Measurements from ENCODE around the gene PHF21B. TPM values are rescaled to one million over a fixed set of nuclear protein-coding genes. Genes with fewer than 3 reads are reported as not detected.

The PHF21B gene
- total RNA-seq, 5 donors from 2014 or later (not counting 1 experiment from before 2014, with no cell fraction given), result 0.15 to 0.36 TPM; not detected in 3

DNA sequence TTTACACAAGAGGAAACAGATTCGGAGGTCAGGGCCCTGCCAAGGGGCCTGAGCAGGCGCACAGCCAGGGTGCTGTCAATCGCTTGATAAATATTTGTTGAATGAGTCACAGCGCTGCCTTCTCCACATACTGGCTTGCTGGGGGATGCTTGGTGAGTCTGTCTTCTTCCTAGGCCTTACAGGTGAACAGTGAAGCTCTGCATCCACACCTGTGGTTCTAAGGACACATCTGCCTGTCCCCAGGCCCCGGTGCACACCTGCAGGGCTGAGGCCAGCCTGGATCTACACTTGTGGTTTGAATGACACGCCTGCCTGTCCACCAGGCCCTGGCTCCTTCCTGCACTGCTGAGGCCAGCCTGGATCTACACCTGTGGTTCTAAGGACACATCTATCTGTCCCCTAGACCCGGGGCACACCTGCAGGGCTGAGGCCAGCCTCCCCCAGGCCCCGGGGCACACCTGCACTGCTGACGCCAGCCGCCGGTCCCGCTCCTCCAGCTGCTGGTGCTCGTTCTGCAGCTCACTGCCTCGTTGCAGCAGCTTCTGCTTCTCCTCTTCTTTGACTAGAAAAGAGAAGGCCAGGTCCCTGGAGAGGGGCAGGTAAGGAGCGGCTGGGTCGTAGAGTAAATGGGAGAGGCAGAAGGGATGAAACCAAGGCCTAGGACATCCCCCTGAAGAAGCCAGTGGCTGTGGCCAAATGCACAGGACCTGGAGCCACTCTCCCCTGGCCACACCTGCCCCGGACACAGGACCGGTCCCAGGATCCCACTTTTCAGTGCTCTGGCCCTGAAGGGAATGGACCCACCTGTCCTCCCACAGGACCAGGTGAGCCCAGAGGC, 124.6 kb downstream of the PHF21B start:
- no peaks in the 10 kb centered on the region for H3K4me1 ChIP-seq (ENCODE audit: control insufficient read depth in 1 of 2, extremely low read depth in 1 of 2, insufficient read depth in 2 of 2, low read length in 2 of 2)
- POLR2A ChIA-PET, result no interaction called here

DNA sequence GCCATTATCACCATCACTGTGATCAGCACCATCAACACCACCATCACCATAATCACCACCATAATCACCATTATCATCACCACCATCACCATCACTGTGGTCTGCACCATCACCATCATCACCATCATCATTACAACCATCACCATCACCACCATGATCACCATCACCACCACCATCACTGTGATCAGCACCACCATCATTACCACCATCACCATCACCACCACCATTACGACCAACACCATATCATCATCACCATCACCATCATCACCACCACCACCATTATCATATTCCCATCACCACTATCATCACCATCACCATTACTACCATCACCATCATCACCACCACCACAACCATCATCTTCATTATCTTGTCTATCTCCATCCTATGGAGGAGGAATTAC, 125.2 kb downstream of the PHF21B start:
- Histone ChIP-seq H3K36me3 (ENCODE audit: control insufficient read depth in 2 of 2, extremely low read depth in 1 of 2, insufficient read depth in 1 of 2, low read length in 1 of 2) (no peaks in the 10 kb centered on the region), H3K4me3 (ENCODE audit: control insufficient read depth in 1 of 2, extremely low read depth in 1 of 2, low read length in 1 of 2) (no peak overlapping the region), H3K9me3 (no peaks in the 10 kb centered on the region), H3K27ac (ENCODE audit: low read length) (no peak overlapping the region), H3K4me1 (ENCODE audit: control insufficient read depth in 1 of 2, extremely low read depth in 1 of 2, insufficient read depth in 2 of 2, low read length in 2 of 2) (no peaks in the 10 kb centered on the region), H3K27me3 (replicated peaks in 1 of 2; ENCODE audit: control insufficient read depth in 2 of 2, extremely low read depth in 1 of 2, insufficient read depth in 2 of 2, low read length in 1 of 2) (peaks cover 0 to 10% of the 10 kb centered on the region in 2 experiments)
- H3K9me3 Mint-ChIP-seq, result no peaks in the 10 kb centered on the region
- H3K27me3 Mint-ChIP-seq, result peaks cover 0 to 5% of the 10 kb centered on the region in 2 donors
- ATAC-seq (replicated peaks in 1 of 4) (no peak), DNase-seq (no peak)
- ChIA-PET CTCF (no interaction called here), POLR2A (no interaction called here)
- no peak overlapping the region for H3K4me3 Mint-ChIP-seq
- no peak overlapping the region for H3K27ac Mint-ChIP-seq
- WGBS (ENCODE audit: insufficient coverage), result 82% methylated on average over 1 of the region's 1 CpG
- H3K36me3 Mint-ChIP-seq, result no peaks in the 10 kb centered on the region
- H3K4me1 Mint-ChIP-seq, result no peaks in the 10 kb centered on the region

More for the DNA sequence above, 124.6 kb downstream of the PHF21B start:
- ATAC-seq (replicated peaks in 1 of 4) (no peak), DNase-seq (no peak)
- Mint-ChIP-seq H3K27ac (no peak overlapping the region), H3K27me3 (peaks cover 0 to 5% of the 10 kb centered on the region in 2 donors), H3K4me1 (no peaks in the 10 kb centered on the region), H3K4me3 (no peak overlapping the region), H3K9me3 (no peaks in the 10 kb centered on the region), H3K36me3 (no peaks in the 10 kb centered on the region)
- no peaks in the 10 kb centered on the region for H3K36me3 ChIP-seq (ENCODE audit: control insufficient read depth in 2 of 2, extremely low read depth in 1 of 2, insufficient read depth in 1 of 2, low read length in 1 of 2)
- H3K9me3 ChIP-seq, result no peaks in the 10 kb centered on the region
- H3K4me3 ChIP-seq (ENCODE audit: control insufficient read depth in 1 of 2, extremely low read depth in 1 of 2, low read length in 1 of 2), result no peak overlapping the region
- WGBS (ENCODE audit: insufficient coverage), result 86% methylated on average over 12 of the region's 18 CpGs
- CTCF ChIA-PET, result no interaction called here
- H3K27me3 ChIP-seq (replicated peaks in 1 of 2; ENCODE audit: control insufficient read depth in 2 of 2, extremely low read depth in 1 of 2, insufficient read depth in 2 of 2, low read length in 1 of 2), result peaks cover 0 to 10% of the 10 kb centered on the region in 2 experiments
- no peak overlapping the region for H3K27ac ChIP-seq (ENCODE audit: low read length)

DNA sequence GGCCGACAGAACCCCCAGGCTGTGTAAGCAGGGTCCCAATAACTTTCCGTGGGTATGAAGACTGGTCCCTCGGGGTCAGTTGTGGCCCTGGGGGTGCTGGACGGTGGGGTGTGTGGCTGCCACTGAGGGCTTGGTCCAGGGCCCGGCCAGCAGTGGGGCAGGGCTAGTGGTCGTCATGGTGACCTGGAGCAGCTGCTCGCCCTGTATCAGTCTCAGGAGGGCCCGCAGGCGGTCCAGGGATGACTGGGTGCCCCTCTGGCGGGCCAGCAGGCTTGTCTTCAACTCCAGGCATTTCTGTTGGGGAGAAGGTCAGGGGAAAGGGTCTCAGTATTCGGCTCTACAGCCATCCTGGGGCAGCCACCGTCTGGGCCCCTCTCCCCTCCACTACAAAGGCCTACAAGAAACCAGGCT, 126.8 kb downstream of the PHF21B start:
- WGBS (ENCODE audit: insufficient coverage), result 80% methylated on average over 5 of the region's 12 CpGs
- Histone ChIP-seq H3K36me3 (ENCODE audit: control insufficient read depth in 2 of 2, extremely low read depth in 1 of 2, insufficient read depth in 1 of 2, low read length in 1 of 2) (no peaks in the 10 kb centered on the region), H3K9me3 (no peaks in the 10 kb centered on the region), H3K27ac (ENCODE audit: low read length) (no peak overlapping the region), H3K4me1 (ENCODE audit: control insufficient read depth in 1 of 2, extremely low read depth in 1 of 2, insufficient read depth in 2 of 2, low read length in 2 of 2) (no peaks in the 10 kb centered on the region), H3K27me3 (replicated peaks in 1 of 2; ENCODE audit: control insufficient read depth in 2 of 2, extremely low read depth in 1 of 2, insufficient read depth in 2 of 2, low read length in 1 of 2) (peaks cover 0 to 13% of the 10 kb centered on the region in 2 experiments), H3K4me3 (ENCODE audit: control insufficient read depth in 1 of 2, extremely low read depth in 1 of 2, low read length in 1 of 2) (no peak overlapping the region)
- no peak for DNase-seq
- no peak overlapping the region for H3K4me3 Mint-ChIP-seq
- no peak for ATAC-seq (replicated peaks in 1 of 4)
- POLR2A ChIA-PET, result no interaction called here
- H3K36me3 Mint-ChIP-seq, result no peaks in the 10 kb centered on the region
- CTCF ChIA-PET, result no interaction called here
- no peak overlapping the region for H3K27ac Mint-ChIP-seq
- H3K27me3 Mint-ChIP-seq, result peaks cover 0 to 5% of the 10 kb centered on the region in 2 donors
- H3K4me1 Mint-ChIP-seq, result no peaks in the 10 kb centered on the region
- no peaks in the 10 kb centered on the region for H3K9me3 Mint-ChIP-seq

DNA sequence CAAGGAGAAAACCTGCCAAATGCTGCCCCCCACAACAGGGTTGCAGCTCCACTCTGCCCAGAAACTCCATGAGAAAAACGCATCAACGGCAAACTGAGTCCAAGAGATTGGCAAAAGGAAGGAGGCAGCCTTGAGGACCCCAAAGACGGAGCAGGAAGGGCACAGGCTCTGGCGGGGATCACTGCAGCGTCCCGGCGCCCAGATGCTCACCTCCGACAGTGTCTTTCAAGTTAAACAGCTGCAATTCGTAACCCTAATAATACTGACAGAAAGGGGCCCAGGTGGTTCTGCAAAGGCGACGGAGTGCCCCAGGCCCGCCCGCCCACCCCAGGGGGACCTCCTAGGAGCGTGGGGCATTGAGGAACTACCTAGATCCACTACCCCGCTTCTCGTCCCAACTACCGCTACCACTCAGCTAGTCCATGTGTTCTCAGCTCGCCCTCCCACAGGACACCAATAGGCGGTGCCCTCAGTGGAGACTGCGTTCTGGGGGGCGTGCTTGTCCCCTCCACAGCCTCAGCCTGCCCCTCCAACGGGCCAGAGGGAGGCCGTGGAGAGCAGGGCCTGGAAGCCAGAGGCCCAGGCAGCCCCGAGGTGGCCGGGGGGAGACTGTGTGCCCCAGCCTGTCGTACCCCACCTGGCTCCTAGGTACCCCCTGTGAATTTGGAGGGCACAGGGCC, 127.4 kb downstream of the PHF21B start:
- Histone ChIP-seq H3K36me3 (ENCODE audit: control insufficient read depth in 2 of 2, extremely low read depth in 1 of 2, insufficient read depth in 1 of 2, low read length in 1 of 2) (no peaks in the 10 kb centered on the region), H3K27me3 (replicated peaks in 1 of 2; ENCODE audit: control insufficient read depth in 2 of 2, extremely low read depth in 1 of 2, insufficient read depth in 2 of 2, low read length in 1 of 2) (peaks cover 0 to 16% of the 10 kb centered on the region in 2 experiments), H3K27ac (ENCODE audit: low read length) (no peak overlapping the region), H3K4me1 (ENCODE audit: control insufficient read depth in 1 of 2, extremely low read depth in 1 of 2, insufficient read depth in 2 of 2, low read length in 2 of 2) (no peaks in the 10 kb centered on the region), H3K9me3 (no peaks in the 10 kb centered on the region), H3K4me3 (ENCODE audit: control insufficient read depth in 1 of 2, extremely low read depth in 1 of 2, low read length in 1 of 2) (no peak overlapping the region)
- ATAC-seq (replicated peaks in 1 of 4) (no peak), DNase-seq (no peak)
- CTCF ChIA-PET, result no interaction called here
- POLR2A ChIA-PET, result no interaction called here
- H3K4me1 Mint-ChIP-seq, result no peaks in the 10 kb centered on the region
- H3K36me3 Mint-ChIP-seq, result no peaks in the 10 kb centered on the region
- no peak overlapping the region for H3K27ac Mint-ChIP-seq
- H3K27me3 Mint-ChIP-seq, result peaks cover 0 to 5% of the 10 kb centered on the region in 2 donors
- WGBS (ENCODE audit: insufficient coverage), result 87% methylated on average over 23 of the region's 26 CpGs
- H3K4me3 Mint-ChIP-seq, result no peak overlapping the region
- H3K9me3 Mint-ChIP-seq, result no peaks in the 10 kb centered on the region

DNA sequence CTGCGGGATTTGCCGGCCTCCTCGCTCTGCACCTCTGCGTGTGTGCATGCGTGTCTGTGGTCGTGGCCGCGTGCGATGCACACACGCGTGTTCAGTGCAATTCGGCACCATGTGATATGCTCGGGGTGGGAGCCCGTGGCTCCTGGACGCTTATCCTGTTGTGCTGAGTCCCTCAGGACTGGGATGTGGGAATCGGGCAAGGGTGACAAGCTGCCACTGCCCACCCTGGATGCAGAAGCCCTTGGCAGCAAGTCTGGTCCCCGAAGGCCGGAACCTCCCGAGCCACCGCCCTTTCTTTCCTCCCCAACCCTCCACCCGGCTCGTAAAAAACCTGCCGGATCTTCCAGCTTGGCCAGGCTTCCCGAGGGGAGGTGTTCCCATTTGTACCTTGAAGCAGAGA, 128.2 kb downstream of the PHF21B start:
- no peak overlapping the region for H3K4me3 Mint-ChIP-seq
- peaks cover 0 to 5% of the 10 kb centered on the region in 2 donors for H3K27me3 Mint-ChIP-seq
- peaks cover 2% of the 10 kb centered on the region in 3 donors for H3K9me3 Mint-ChIP-seq
- no peaks in the 10 kb centered on the region for H3K4me1 Mint-ChIP-seq
- Histone ChIP-seq H3K4me1 (ENCODE audit: control insufficient read depth in 1 of 2, extremely low read depth in 1 of 2, insufficient read depth in 2 of 2, low read length in 2 of 2) (no peaks in the 10 kb centered on the region), H3K9me3 (no peaks in the 10 kb centered on the region), H3K27ac (ENCODE audit: low read length) (no peak overlapping the region), H3K36me3 (ENCODE audit: control insufficient read depth in 2 of 2, extremely low read depth in 1 of 2, insufficient read depth in 1 of 2, low read length in 1 of 2) (no peaks in the 10 kb centered on the region), H3K4me3 (ENCODE audit: control insufficient read depth in 1 of 2, extremely low read depth in 1 of 2, low read length in 1 of 2) (no peak overlapping the region), H3K27me3 (replicated peaks in 1 of 2; ENCODE audit: control insufficient read depth in 2 of 2, extremely low read depth in 1 of 2, insufficient read depth in 2 of 2, low read length in 1 of 2) (peaks cover 0 to 16% of the 10 kb centered on the region in 2 experiments)
- no peaks in the 10 kb centered on the region for H3K36me3 Mint-ChIP-seq
- CTCF ChIA-PET, result no interaction called here
- no peak overlapping the region for H3K27ac Mint-ChIP-seq
- 91% methylated on average over 20 of the region's 24 CpGs for WGBS (ENCODE audit: insufficient coverage)
- POLR2A ChIA-PET, result no interaction called here
- no peak for DNase-seq
- ATAC-seq (replicated peaks in 1 of 4), result no peak

DNA sequence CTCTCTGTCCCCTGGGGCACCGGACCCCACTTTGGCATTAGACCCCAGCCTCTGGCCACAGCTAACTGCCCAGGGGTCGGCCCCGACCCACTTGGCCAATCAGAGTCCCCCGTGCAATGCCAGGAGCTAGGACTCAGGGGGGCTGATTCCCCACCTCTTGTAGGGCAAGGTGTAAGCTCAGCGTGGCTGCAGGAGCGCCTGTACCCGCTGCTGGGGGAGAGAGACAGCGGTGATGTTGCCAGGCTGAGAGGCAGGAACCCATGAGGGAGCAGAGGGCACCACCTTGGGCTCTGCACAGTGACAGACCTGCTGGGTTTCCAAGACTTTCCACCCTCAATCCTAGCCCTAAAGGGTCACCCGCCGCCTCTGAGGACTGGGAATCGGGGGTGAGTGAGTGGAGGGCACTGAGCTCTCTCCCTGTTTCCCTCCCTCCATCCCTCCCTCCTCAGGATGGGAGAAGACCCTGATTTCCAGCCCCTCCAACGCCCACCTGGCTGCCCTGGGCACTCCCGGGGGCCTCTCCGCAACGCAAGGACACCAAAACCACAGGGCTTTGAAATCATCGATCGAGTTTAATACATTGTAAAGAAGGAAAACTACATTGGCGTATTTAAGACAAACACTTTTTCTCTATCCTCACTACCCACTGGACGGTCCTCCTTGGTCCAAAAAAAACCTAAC, 129.1 kb downstream of the PHF21B start:
- peaks cover 0 to 11% of the 10 kb centered on the region in 2 experiments for H3K27me3 ChIP-seq (replicated peaks in 1 of 2; ENCODE audit: control insufficient read depth in 2 of 2, extremely low read depth in 1 of 2, insufficient read depth in 2 of 2, low read length in 1 of 2)
- no peak overlapping the region for H3K4me3 ChIP-seq (ENCODE audit: control insufficient read depth in 1 of 2, extremely low read depth in 1 of 2, low read length in 1 of 2)
- H3K4me3 Mint-ChIP-seq, result no peak overlapping the region
- no peaks in the 10 kb centered on the region for H3K36me3 Mint-ChIP-seq
- H3K27ac ChIP-seq (ENCODE audit: low read length), result no peak overlapping the region
- no peak overlapping the region for H3K27ac Mint-ChIP-seq
- DNase-seq (no peak), ATAC-seq (replicated peaks in 1 of 4) (no peak)
- H3K27me3 Mint-ChIP-seq, result peaks cover 0 to 5% of the 10 kb centered on the region in 2 donors
- H3K4me1 ChIP-seq (ENCODE audit: control insufficient read depth in 1 of 2, extremely low read depth in 1 of 2, insufficient read depth in 2 of 2, low read length in 2 of 2), result no peaks in the 10 kb centered on the region
- H3K9me3 ChIP-seq, result no peaks in the 10 kb centered on the region
- no peaks in the 10 kb centered on the region for H3K4me1 Mint-ChIP-seq
- peaks cover 4 to 5% (median 4%) of the 10 kb centered on the region in 3 donors for H3K9me3 Mint-ChIP-seq
- WGBS (ENCODE audit: insufficient coverage), result 88% methylated on average over 13 of the region's 19 CpGs
- POLR2A ChIA-PET, result no interaction called here
- H3K36me3 ChIP-seq (ENCODE audit: control insufficient read depth in 2 of 2, extremely low read depth in 1 of 2, insufficient read depth in 1 of 2, low read length in 1 of 2), result no peaks in the 10 kb centered on the region
- CTCF ChIA-PET, result no interaction called here

All from T-cell (primary cell).